Panc1 (cell line): Measurements from ENCODE around the gene STX5. TPM values are rescaled to one million over a fixed set of nuclear protein-coding genes. Genes with fewer than 3 reads are reported as not detected.

Experiments used
- ATAC-seq: fragments of 200-7000 bp; cut with Tn5 transposase; 2 replicates; pipeline ENCODE4 v1.9.1; 2020; ENCODE audit warnings: mild to moderate bottlenecking, moderate library complexity
- BruUV-seq: library from RNA; stranded (reverse); fragments of 400-500 nt; replicated peaks from 2 replicates; lab custom pipeline; 2021; lab: Mats Ljungman, UMichigan
- CTCF ChIA-PET: fragments of 300-600 bp; sonication (Branson Sonifier 250); formaldehyde crosslinking; loops from one replicate; lab custom pipeline; 2022; ENCODE audit warnings: antibody characterized with exemption; lab: Charles Lee
- POLR2A ChIA-PET: fragments of 300-600 bp; sonication (Branson Sonifier 250); formaldehyde crosslinking; loops from one replicate; lab custom pipeline; 2022; ENCODE audit warnings: antibody characterized with exemption; lab: Charles Lee
- DNase-seq: peaks from one replicate; pipeline ENCODE4 v3.0.0-alpha.2; 2010; ENCODE audit warnings: low read depth, low spot score
- H3K27ac ChIP-seq: 2 replicates; pipeline ENCODE4 v1.5.1; 2011; ENCODE audit warnings: mild to moderate bottlenecking, low read length, inconsistent platforms
- H3K27me3 ChIP-seq: fragments of 200-500 bp; sonication (Bioruptor generic); 2 replicates; pipeline ENCODE4 v1.6.0; 2014; ENCODE audit warnings: low read length, inconsistent platforms; ENCODE audit not compliant: control insufficient read depth, insufficient read depth
- H3K36me3 ChIP-seq: fragments of 200-500 bp; sonication (Bioruptor generic); 2 replicates; pipeline ENCODE4 v1.5.1; 2014; ENCODE audit warnings: inconsistent platforms, mild to moderate bottlenecking, low read length, moderate library complexity; ENCODE audit not compliant: control insufficient read depth, insufficient read depth
- H3K4me1 ChIP-seq: 2 replicates; pipeline ENCODE4 v1.5.1; 2011; ENCODE audit warnings: inconsistent platforms, mild to moderate bottlenecking, low read length, moderate library complexity; ENCODE audit not compliant: control insufficient read depth, insufficient read depth
- H3K4me3 ChIP-seq, 2 experiments: 2 replicates each; pipeline ENCODE4 v1.5.1; 2011 to 2012; ENCODE audit warnings: low read depth in 2 of 2, low read length in 2 of 2, mild to moderate bottlenecking in 2 of 2, inconsistent platforms in 1 of 2, moderate library complexity in 1 of 2
- H3K9me3 ChIP-seq: fragments of 200-500 bp; sonication (Bioruptor generic); 2 replicates; pipeline ENCODE4 v1.5.1; 2014; ENCODE audit warnings: low read depth, mild to moderate bottlenecking, inconsistent platforms, low read length, moderate library complexity; ENCODE audit not compliant: control insufficient read depth, insufficient read depth
- CTCF ChIP-seq: fragments of 450-650 bp; IDR thresholded peaks from 2 replicates; pipeline ENCODE4 v1.5.1; 2017; ENCODE audit warnings: mild to moderate bottlenecking
- POLR2AphosphoS5 ChIP-seq: IDR thresholded peaks from 2 replicates; pipeline ENCODE4 v1.6.1; 2012; ENCODE audit warnings: mild to moderate bottlenecking, low read depth, low read length, moderate library complexity
- REST ChIP-seq, 2 experiments: IDR thresholded peaks; 2 replicates each; pipeline ENCODE4 v1.6.1; 2011 to 2012; ENCODE audit warnings: low read depth in 2 of 2, control low read depth in 1 of 2, low read length in 1 of 2, mild to moderate bottlenecking in 1 of 2, moderate library complexity in 1 of 2; ENCODE audit not compliant: insufficient read depth in 1 of 2
- SIN3A ChIP-seq: IDR thresholded peaks from 2 replicates; pipeline ENCODE4 v1.6.1; 2012; ENCODE audit warnings: low read depth, mild to moderate bottlenecking, low read length, moderate library complexity, borderline replicate concordance; ENCODE audit not compliant: insufficient read depth
- TCF7L2 ChIP-seq: IDR thresholded peaks from 2 replicates; pipeline ENCODE4 v1.6.1; 2011; ENCODE audit warnings: mild to moderate bottlenecking, low read depth, low read length, inconsistent platforms
- in situ Hi-C: cut with HindIII; loops from 2 replicates; pipeline ENCODE4 v1.10.0; 2016; ENCODE audit warnings: low sequenced_read_pairs, low pct_unique_long_range_greater_than_20kb
- intact Hi-C: fragments of 100-400 bp; cut with micrococcal nuclease; formaldehyde crosslinking; loops from one replicate; pipeline ENCODE4 v1.10.0; 2022; ENCODE audit not compliant: unreplicated experiment
- total RNA-seq: library from RNA; stranded (reverse); gene quantifications from one replicate; pipeline ENCODE4 v1.2.1, GENCODE V29; 2021; ENCODE audit not compliant: unreplicated experiment

Gene STX5
- total RNA-seq, 1 experiment from 2014 or later: 31.4 TPM

GRCh38 chr11:62786318-62787004 is 45.4 kb downstream of the STX5 start:
- intact Hi-C loops: loop anchor here (2.0 kb wide), 1 partner anchor 76 kb away; no protein-coding TSS in a partner anchor
- POLR2A ChIA-PET: interaction anchor here (0.5 to 0.9 kb wide), 4 partner anchors 41 to 185 kb away, joined by 3 to 8 read pairs (median 4); partner anchors contain the start of gene MTA2

GRCh38 chr11:62782753-62783152 is 49.1 kb downstream of the STX5 start:
- Histone ChIP-seq H3K9me3 (no peaks in the 10 kb centered on the region), H3K27me3 (no peaks in the 10 kb centered on the region), H3K27ac (no peak overlapping the region), H3K4me1 (peaks cover 7% of the 10 kb centered on the region), H3K4me3 (no peak overlapping the region), H3K36me3 (peaks cover 3% of the 10 kb centered on the region)
- in situ Hi-C loops (no loop called here), intact Hi-C loops (no loop called here)
- ATAC-seq: no peak
- ChIA-PET POLR2A (no interaction called here), CTCF (no interaction called here)
- BruUV-seq: no TSS peak
- no peak for DNase-seq
- no peak for TF ChIP-seq CTCF
- TF ChIP-seq REST (IDR thresholded peaks at IDR 0.05; ENCODE audit: insufficient read depth in 1 of 2, low read depth in 2 of 2, low read length in 1 of 2): no peak
- TF ChIP-seq TCF7L2: no peak
- no peak for TF ChIP-seq SIN3A

More at GRCh38 chr11:62786318-62787004, 45.4 kb downstream of the STX5 start:
- H3K36me3 ChIP-seq: peaks cover 3% of the 10 kb centered on the region
- CTCF ChIA-PET: interaction anchor here (0.5 to 1.4 kb wide), 7 partner anchors 11 to 177 kb away, joined by 3 to 7 read pairs (median 3); partner anchors contain the start of gene TAF6L
- ATAC-seq (peak; percentile 81), DNase-seq (no peak)
- H3K27ac ChIP-seq: peak overlapping the region; percentile 87
- BruUV-seq: no TSS peak
- peak; percentile 19; the same call in 1 of the 2 replicates for TF ChIP-seq SIN3A
- no peak for TF ChIP-seq TCF7L2
- no peak for TF ChIP-seq POLR2AphosphoS5
- TF ChIP-seq CTCF: peak; percentile 98
- no peak for TF ChIP-seq REST (IDR thresholded peaks at IDR 0.05; ENCODE audit: insufficient read depth in 1 of 2, low read depth in 2 of 2, low read length in 1 of 2)
- peaks cover 30% of the 10 kb centered on the region for H3K4me1 ChIP-seq
- in situ Hi-C loops: no loop called here
- no peaks in the 10 kb centered on the region for H3K27me3 ChIP-seq
- no peaks in the 10 kb centered on the region for H3K9me3 ChIP-seq
- peak overlapping the region; percentile 86 to 98 for H3K4me3 ChIP-seq
